Ascending aorta (tissue), 2 donors: ENCODE data around the gene ENKD1. TPM values are rescaled to one million over a fixed set of nuclear protein-coding genes. Genes with fewer than 3 reads are reported as not detected.

Experiments
- DNase-seq, 2 donors: peaks; one replicate each; pipeline ENCODE4 v3.0.0-alpha.2; 2019; ENCODE audit warnings: low spot score in 2 of 2
- H3K27ac ChIP-seq, 2 donors: fragments of 200-600 bp; sonication (generic); one replicate each; pipeline ENCODE4 v1.5.1; 2016 to 2017; ENCODE audit warnings: mild to moderate bottlenecking in 1 of 2
- H3K27me3 ChIP-seq: fragments of 200-600 bp; sonication (generic); one replicate; pipeline ENCODE4 v1.5.1; 2017
- H3K36me3 ChIP-seq, 2 donors: fragments of 200-600 bp; sonication (generic); one replicate each; pipeline ENCODE4 v1.5.1; 2016
- H3K4me1 ChIP-seq, 2 donors: fragments of 200-600 bp; sonication (generic); one replicate each; pipeline ENCODE4 v1.5.1; 2016 to 2017; ENCODE audit warnings: mild to moderate bottlenecking in 1 of 2
- H3K4me3 ChIP-seq, 2 donors: fragments of 200-600 bp; sonication (generic); one replicate each; pipeline ENCODE4 v1.5.1; 2016 to 2017; ENCODE audit warnings: mild to moderate bottlenecking in 1 of 2
- H3K9me3 ChIP-seq, 2 donors: fragments of 200-600 bp; sonication (generic); one replicate each; pipeline ENCODE4 v1.5.1; 2016
- intact Hi-C: fragments of 100-400 bp; cut with DNase I; formaldehyde crosslinking; loops from one replicate; pipeline ENCODE4 v1.15.1; 2023
- total RNA-seq: library from RNA; depleted of rRNA; stranded (reverse); fragments of >200 nt; gene quantifications from one replicate; pipeline ENCODE4 v1.1.0, GENCODE V29; 2016
- TF ChIP-seq, protein P1 (sequence below), 3 experiments: fragments of 200-600 bp in 2 of 3; fragments of 450-650 bp in 1 of 3; sonication (generic) in 2 of 3; IDR thresholded peaks; one replicate each; pipeline ENCODE4 v1.5.1; 2016 to 2019; ENCODE audit warnings: antibody characterized with exemption in 3 of 3, mild to moderate bottlenecking in 1 of 3, moderate library complexity in 1 of 3

ENKD1 gene, protein sequence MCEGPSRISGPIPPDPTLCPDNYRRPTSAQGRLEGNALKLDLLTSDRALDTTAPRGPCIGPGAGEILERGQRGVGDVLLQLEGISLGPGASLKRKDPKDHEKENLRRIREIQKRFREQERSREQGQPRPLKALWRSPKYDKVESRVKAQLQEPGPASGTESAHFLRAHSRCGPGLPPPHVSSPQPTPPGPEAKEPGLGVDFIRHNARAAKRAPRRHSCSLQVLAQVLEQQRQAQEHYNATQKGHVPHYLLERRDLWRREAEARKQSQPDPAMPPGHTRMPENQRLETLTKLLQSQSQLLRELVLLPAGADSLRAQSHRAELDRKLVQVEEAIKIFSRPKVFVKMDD
- 42.5 TPM for total RNA-seq

- Histone ChIP-seq H3K4me3 (peak within 1 kb of the TSS; percentile 88 to 97), H3K27ac (peak within 1 kb of the TSS; percentile 91), H3K36me3 (no peaks in the 10 kb centered on the region), H3K9me3 (no peaks in the 10 kb centered on the region), H3K27me3 (no peaks in the 10 kb centered on the region), H3K4me1 (peaks cover 9 to 20% of the 10 kb centered on the region in 2 donors)
- peak in 1 of 2 donors; percentile 91 for DNase-seq
- intact Hi-C loops, result loop anchor here (10.0 kb wide), 1 partner anchor 422 kb away; the partner anchor contains the start of genes FHOD1 and SLC9A5
- TF ChIP-seq, protein P1, sequence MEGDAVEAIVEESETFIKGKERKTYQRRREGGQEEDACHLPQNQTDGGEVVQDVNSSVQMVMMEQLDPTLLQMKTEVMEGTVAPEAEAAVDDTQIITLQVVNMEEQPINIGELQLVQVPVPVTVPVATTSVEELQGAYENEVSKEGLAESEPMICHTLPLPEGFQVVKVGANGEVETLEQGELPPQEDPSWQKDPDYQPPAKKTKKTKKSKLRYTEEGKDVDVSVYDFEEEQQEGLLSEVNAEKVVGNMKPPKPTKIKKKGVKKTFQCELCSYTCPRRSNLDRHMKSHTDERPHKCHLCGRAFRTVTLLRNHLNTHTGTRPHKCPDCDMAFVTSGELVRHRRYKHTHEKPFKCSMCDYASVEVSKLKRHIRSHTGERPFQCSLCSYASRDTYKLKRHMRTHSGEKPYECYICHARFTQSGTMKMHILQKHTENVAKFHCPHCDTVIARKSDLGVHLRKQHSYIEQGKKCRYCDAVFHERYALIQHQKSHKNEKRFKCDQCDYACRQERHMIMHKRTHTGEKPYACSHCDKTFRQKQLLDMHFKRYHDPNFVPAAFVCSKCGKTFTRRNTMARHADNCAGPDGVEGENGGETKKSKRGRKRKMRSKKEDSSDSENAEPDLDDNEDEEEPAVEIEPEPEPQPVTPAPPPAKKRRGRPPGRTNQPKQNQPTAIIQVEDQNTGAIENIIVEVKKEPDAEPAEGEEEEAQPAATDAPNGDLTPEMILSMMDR (IDR thresholded peaks at IDR 0.05), result no peak
Measured at GRCh38 chr16:67666559-67667452, at the start of gene ENKD1, which contains the start of gene C16orf86. Gene ENKD1 (minus strand): TSS chr16:67666750. CDS start chr16:67666442, 308 bp downstream. Gene C16orf86 (plus strand): TSS chr16:67666814. CDS start chr16:67666971, 157 bp downstream.

- H3K36me3 ChIP-seq, result no peaks in the 10 kb centered on the region
- H3K4me1 ChIP-seq, result peaks cover 0 to 12% of the 10 kb centered on the region in 2 donors
- H3K9me3 ChIP-seq, result no peaks in the 10 kb centered on the region
- no peaks in the 10 kb centered on the region for H3K27me3 ChIP-seq
- no peak for DNase-seq
- intact Hi-C loops, result no loop called here
- H3K27ac ChIP-seq, result no peak overlapping the region
- TF ChIP-seq, protein P1 (IDR thresholded peaks at IDR 0.05), result no peak
- no peak overlapping the region for H3K4me3 ChIP-seq
Measured at GRCh38 chr16:67716097-67716496, 49.5 kb upstream of the ENKD1 start.

- Histone ChIP-seq H3K27ac (no peak overlapping the region), H3K36me3 (no peaks in the 10 kb centered on the region), H3K27me3 (no peaks in the 10 kb centered on the region), H3K4me1 (peaks cover 0 to 7% of the 10 kb centered on the region in 2 donors), H3K4me3 (no peak overlapping the region), H3K9me3 (no peaks in the 10 kb centered on the region)
- intact Hi-C loops, result no loop called here
- no peak for DNase-seq
- TF ChIP-seq, protein P1 (IDR thresholded peaks at IDR 0.05), result no peak
Measured at GRCh38 chr16:67714522-67714921, 48.0 kb upstream of the ENKD1 start.

GRCh38 chr16:67713647-67714273, 47.2 kb upstream of the ENKD1 start:
- no peak for DNase-seq
- Histone ChIP-seq H3K36me3 (no peaks in the 10 kb centered on the region), H3K27ac (no peak overlapping the region), H3K27me3 (no peaks in the 10 kb centered on the region), H3K4me1 (peaks cover 0 to 7% of the 10 kb centered on the region in 2 donors), H3K4me3 (no peak overlapping the region), H3K9me3 (no peaks in the 10 kb centered on the region)
- intact Hi-C loops, result no loop called here
- TF ChIP-seq, protein P1 (IDR thresholded peaks at IDR 0.05), result no peak

- H3K4me1 ChIP-seq, result no peaks in the 10 kb centered on the region
Measured at GRCh38 chr16:67710607-67711006, 44.1 kb upstream of the ENKD1 start.

More at GRCh38 chr16:67710607-67711006, 44.1 kb upstream of the ENKD1 start:
- no peaks in the 10 kb centered on the region for H3K36me3 ChIP-seq
- H3K27ac ChIP-seq, result no peak overlapping the region
- H3K4me3 ChIP-seq, result no peak overlapping the region
- intact Hi-C loops, result no loop called here
- H3K9me3 ChIP-seq, result no peaks in the 10 kb centered on the region
- no peak for DNase-seq
- H3K27me3 ChIP-seq, result no peaks in the 10 kb centered on the region
- TF ChIP-seq, protein P1 (IDR thresholded peaks at IDR 0.05), result no peak
